Fibroblast of the aortic adventitia (primary cell): ENCODE measurements around the gene ANKRD11. TPM values are rescaled to one million over a fixed set of nuclear protein-coding genes. Genes with fewer than 3 reads are reported as not detected.

Source experiments
- DNase-seq: peaks from one replicate; pipeline ENCODE4 v3.0.0-alpha.2; 2010; ENCODE audit warnings: low read depth
- H3K4me3 ChIP-seq: 2 replicates; pipeline ENCODE4 v1.5.1; 2011; ENCODE audit warnings: low read depth, mild to moderate bottlenecking, control low read depth, low read length, moderate library complexity
- total RNA-seq: library from RNA; depleted of rRNA; stranded (reverse); fragments of >200 nt; gene quantifications from 2 replicates; pipeline ENCODE4 v1.2.3, GENCODE V29; 2012; ENCODE audit warnings: low replicate concordance
- TF ChIP-seq, protein P1 (sequence below): IDR thresholded peaks from 2 replicates; pipeline ENCODE4 v1.5.1; 2011; ENCODE audit warnings: mild to moderate bottlenecking, low read length, control low read depth, inconsistent platforms; ENCODE audit not compliant: insufficient read depth

ANKRD11 gene
- total RNA-seq, 1 donor, result 78.9 TPM

DNA sequence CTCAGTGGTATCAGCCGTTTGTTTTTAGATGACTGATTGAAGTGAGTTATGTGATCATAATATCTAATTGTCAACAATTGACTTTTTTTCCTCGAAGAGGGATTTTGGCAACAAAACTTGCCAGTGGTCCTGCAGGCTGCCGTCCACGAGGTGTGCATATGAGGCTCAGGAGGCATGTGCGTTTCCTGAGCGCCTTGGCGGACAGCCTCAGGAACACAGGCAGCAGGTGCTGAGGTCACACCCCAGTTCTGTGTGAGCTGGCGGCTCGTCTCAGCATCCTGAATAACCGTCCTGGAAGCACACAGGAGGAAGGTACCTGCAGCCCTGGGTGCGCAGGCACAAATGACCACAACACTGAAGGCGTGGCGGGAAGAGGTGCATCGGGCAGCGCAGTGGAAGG lies 29.5 kb upstream of the ANKRD11 start:
- TF ChIP-seq, protein P1, sequence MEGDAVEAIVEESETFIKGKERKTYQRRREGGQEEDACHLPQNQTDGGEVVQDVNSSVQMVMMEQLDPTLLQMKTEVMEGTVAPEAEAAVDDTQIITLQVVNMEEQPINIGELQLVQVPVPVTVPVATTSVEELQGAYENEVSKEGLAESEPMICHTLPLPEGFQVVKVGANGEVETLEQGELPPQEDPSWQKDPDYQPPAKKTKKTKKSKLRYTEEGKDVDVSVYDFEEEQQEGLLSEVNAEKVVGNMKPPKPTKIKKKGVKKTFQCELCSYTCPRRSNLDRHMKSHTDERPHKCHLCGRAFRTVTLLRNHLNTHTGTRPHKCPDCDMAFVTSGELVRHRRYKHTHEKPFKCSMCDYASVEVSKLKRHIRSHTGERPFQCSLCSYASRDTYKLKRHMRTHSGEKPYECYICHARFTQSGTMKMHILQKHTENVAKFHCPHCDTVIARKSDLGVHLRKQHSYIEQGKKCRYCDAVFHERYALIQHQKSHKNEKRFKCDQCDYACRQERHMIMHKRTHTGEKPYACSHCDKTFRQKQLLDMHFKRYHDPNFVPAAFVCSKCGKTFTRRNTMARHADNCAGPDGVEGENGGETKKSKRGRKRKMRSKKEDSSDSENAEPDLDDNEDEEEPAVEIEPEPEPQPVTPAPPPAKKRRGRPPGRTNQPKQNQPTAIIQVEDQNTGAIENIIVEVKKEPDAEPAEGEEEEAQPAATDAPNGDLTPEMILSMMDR, result no peak
- DNase-seq, result no peak
- H3K4me3 ChIP-seq, result no peak overlapping the region

DNA sequence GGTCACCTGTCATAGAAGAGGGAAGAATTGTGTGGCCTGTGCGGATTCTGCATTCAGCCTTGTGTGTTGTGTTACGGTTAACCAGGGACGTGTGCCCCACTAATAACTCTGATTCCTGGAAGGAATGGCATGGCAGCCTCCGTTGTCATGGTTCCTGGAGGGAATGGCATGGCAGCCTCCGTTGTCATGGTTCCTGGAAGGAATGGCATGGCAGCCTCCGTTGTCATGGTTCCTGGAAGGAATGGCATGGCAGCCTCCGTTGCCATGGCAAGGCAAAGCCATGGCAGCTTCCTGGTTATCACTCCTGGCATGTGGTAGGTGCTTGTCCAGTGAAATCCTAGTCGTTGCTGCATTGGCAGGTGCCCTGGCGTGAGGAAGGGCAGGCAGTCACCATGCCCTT lies 26.8 kb upstream of the ANKRD11 start:
- TF ChIP-seq, protein P1, result no peak
- DNase-seq, result no peak
- no peak overlapping the region for H3K4me3 ChIP-seq

DNA sequence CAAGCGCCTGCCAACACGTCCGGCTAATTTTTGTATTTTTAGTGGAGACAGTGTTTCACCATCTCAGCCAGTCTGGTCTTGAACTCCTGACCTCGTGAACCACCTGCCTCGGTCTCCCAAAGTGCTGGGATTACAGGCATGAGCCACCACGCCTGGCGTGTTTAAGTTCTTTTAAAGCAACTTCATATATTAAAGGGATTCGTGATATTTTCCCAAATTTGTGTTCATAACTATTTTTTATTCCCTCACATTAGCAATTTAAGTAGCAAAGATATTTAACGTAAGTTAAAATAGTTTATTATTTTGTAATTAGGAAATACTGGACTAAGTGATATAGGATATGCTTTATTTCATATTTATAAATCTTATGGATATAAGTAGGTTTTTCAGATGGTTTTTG lies 22.1 kb upstream of the ANKRD11 start:
- TF ChIP-seq, protein P1, result no peak
- DNase-seq, result no peak
- H3K4me3 ChIP-seq, result no peak overlapping the region

DNA sequence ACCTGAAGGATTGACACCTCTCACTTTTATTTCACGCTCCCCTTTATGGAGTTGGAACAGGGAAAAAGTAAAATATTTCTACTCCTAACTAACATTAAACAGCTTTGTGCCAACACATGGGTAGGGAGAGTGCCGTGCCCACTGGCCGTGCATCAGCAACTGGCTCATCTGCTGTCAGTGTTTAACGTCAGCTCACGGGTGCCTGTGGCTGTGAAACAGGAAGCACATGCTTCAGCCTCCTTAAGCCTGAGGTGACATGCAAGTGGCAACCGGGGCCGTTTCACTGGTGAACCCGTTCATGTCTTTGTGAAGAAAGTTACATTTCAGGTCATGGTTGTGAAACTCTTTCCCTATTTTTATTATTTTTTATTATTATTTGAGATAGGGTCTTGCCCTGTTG lies 21.0 kb upstream of the ANKRD11 start:
- TF ChIP-seq, protein P1, result no peak
- H3K4me3 ChIP-seq, result no peak overlapping the region
- no peak for DNase-seq

DNA sequence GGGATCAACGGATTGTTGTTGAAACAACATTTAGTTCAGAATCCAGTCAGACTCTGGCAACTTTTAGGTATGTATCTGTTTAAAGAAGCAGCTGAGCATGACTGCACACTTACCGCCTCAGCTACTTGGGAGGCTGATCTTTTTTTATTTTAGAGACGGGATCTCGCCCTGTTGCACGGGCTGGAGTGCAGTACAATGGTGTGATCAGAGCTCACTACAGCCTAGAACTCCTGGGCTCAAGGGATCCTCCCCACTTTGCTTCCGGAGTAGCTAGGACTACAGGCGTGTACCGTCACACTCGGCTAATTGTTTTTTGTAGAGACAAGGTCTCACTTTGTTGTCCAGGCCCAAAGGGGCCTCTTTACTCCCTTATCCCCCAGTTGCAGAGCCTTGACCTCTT lies 20.2 kb upstream of the ANKRD11 start:
- TF ChIP-seq, protein P1, result no peak
- no peak overlapping the region for H3K4me3 ChIP-seq
- no peak for DNase-seq

DNA sequence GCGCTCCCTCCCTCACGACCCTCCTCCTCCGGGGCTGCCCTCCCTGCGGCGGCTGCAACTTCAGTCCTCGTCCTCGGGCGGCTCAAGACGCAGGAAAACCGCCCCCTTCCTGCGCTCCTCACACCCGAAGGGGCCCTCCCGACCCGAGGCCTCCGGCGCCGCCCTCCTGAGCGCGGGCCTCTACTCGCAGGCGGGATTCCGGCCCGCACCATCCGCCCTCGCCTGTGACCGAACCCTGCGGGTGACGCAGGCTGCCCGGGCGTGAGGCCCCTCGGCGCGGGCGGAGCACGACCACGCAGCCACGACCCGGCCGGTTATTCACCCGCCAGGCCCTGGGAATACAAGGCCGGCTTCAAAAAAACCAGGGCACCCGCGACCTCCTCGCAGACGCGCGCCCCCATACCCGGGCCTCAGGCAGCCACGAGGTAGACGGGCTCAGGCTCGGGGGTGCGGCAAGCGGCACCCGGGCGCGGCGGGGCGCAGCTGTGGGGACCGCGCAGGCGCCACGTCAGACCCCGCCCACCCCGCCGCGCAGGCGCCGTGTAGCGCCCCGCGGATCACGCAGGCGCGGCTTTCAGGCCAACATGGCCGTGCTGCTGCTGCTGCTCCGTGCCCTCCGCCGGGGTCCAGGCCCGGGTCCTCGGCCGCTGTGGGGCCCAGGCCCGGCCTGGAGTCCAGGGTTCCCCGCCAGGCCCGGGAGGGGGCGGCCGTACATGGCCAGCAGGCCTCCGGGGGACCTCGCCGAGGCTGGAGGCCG lies 17.7 kb upstream of the ANKRD11 start, which contains the start of gene SPG7:
TSS of gene SPG7 (plus strand) at position 570 of the 757 bp plus-strand sequence. CDS start at position 585, 15 bp downstream.
- TF ChIP-seq, protein P1, result no peak

More for the DNA sequence above, 17.7 kb upstream of the ANKRD11 start, which contains the start of gene SPG7:
- H3K4me3 ChIP-seq, result peak within 1 kb of the TSS; percentile 86
- peak; percentile 80 for DNase-seq
